ENCODE measurements around the gene CHIT1.

Gene CHIT1

GRCh38 chr1:203207751-203208150, 21.7 kb downstream of the CHIT1 start:
- no peak for TF ChIP-seq CTCF (IDR thresholded peaks at IDR 0.05)
- Histone ChIP-seq H3K4me3 (no peak overlapping the region), H3K27ac (no peak overlapping the region)
- no peak for DNase-seq (ENCODE audit: low spot score)

- no peak for TF ChIP-seq CTCF (IDR thresholded peaks at IDR 0.05)
- H3K27ac ChIP-seq, result no peak overlapping the region
- no peak overlapping the region for H3K4me3 ChIP-seq
- DNase-seq (ENCODE audit: low spot score), result no peak
Observed at GRCh38 chr1:203206129-203206687, 23.3 kb downstream of the CHIT1 start.

GRCh38 chr1:203204756-203205155, 24.7 kb downstream of the CHIT1 start:
- no peak overlapping the region for H3K4me3 ChIP-seq
- H3K27ac ChIP-seq, result no peak overlapping the region
- DNase-seq (ENCODE audit: low spot score), result peak; percentile 57
- TF ChIP-seq CTCF (IDR thresholded peaks at IDR 0.05), result no peak

GRCh38 chr1:203202431-203203245, 26.8 kb downstream of the CHIT1 start:
- TF ChIP-seq CTCF (IDR thresholded peaks at IDR 0.05), result no peak
- Histone ChIP-seq H3K27ac (peak overlapping the region in 1 of 2 donors; percentile 79), H3K4me3 (no peak overlapping the region)
- peak; percentile 76 for DNase-seq (ENCODE audit: low spot score)

GRCh38 chr1:203201516-203202205, 27.8 kb downstream of the CHIT1 start:
- TF ChIP-seq CTCF (IDR thresholded peaks at IDR 0.05), result no peak
- Histone ChIP-seq H3K4me3 (no peak overlapping the region), H3K27ac (peak overlapping the region in 1 of 2 donors; percentile 79)
- DNase-seq (ENCODE audit: low spot score), result no peak

GRCh38 chr1:203200916-203201315, 28.6 kb downstream of the CHIT1 start:
- H3K4me3 ChIP-seq, result no peak overlapping the region
- TF ChIP-seq CTCF (IDR thresholded peaks at IDR 0.05), result no peak
- no peak for DNase-seq (ENCODE audit: low spot score)
- peak overlapping the region in 1 of 2 donors; percentile 79 for H3K27ac ChIP-seq
